Liver (tissue), 9 donors: Measurements from ENCODE around the gene TMEM18. TPM values are rescaled to one million over a fixed set of nuclear protein-coding genes. Genes with fewer than 3 reads are reported as not detected.
A peak's percentile ranks its signal among the peaks of the same experiment; 100 is the strongest.

Experiments
- DNase-seq: peaks from one replicate; pipeline ENCODE4 v3.0.0-alpha.2; 2017; ENCODE audit warnings: low spot score
- H3K27ac ChIP-seq, 2 donors: one replicate each; pipeline ENCODE4 v1.7.0; 2013; ENCODE audit warnings: inconsistent platforms in 2 of 2, low read length in 2 of 2, control low read depth in 1 of 2, low read depth in 1 of 2, mild to moderate bottlenecking in 1 of 2
- H3K27me3 ChIP-seq, 4 donors: one replicate each; pipeline versions ENCODE4 v1.6.1 to v1.7.0; 2013; ENCODE audit warnings: low read length in 3 of 4, inconsistent platforms in 1 of 4, mild to moderate bottlenecking in 1 of 4, moderate library complexity in 1 of 4; ENCODE audit not compliant: control insufficient read depth in 4 of 4, insufficient read depth in 4 of 4
- H3K36me3 ChIP-seq, 4 donors: one replicate each; pipeline versions ENCODE4 v1.6.1 to v1.7.0; 2013; ENCODE audit warnings: low read length in 3 of 4, mild to moderate bottlenecking in 3 of 4, low read depth in 1 of 4, moderate library complexity in 1 of 4; ENCODE audit not compliant: control insufficient read depth in 4 of 4, insufficient read depth in 3 of 4
- H3K4me1 ChIP-seq, 4 donors: one replicate each; pipeline versions ENCODE4 v1.6.1 to v1.7.0; 2013; ENCODE audit warnings: low read length in 3 of 4, mild to moderate bottlenecking in 3 of 4, moderate library complexity in 1 of 4; ENCODE audit not compliant: control insufficient read depth in 4 of 4, insufficient read depth in 4 of 4
- H3K4me3 ChIP-seq, 3 donors: one replicate each; pipeline versions ENCODE4 v1.6.1 to v1.7.0; 2013; ENCODE audit warnings: low read length in 3 of 3, control low read depth in 1 of 3, low read depth in 1 of 3, mild to moderate bottlenecking in 1 of 3
- H3K9ac ChIP-seq, 2 donors: one replicate each; pipeline ENCODE4 v1.7.0; 2013; ENCODE audit warnings: low read length in 2 of 2, mild to moderate bottlenecking in 2 of 2, moderate library complexity in 2 of 2, control low read depth in 1 of 2, low read depth in 1 of 2
- H3K9me3 ChIP-seq, 4 donors: one replicate each; pipeline versions ENCODE4 v1.6.1 to v1.7.0; 2013; ENCODE audit warnings: low read length in 3 of 4; ENCODE audit not compliant: control insufficient read depth in 4 of 4
- ATF3 ChIP-seq: IDR thresholded peaks from 2 replicates; pipeline ENCODE4 v1.6.1; 2016; ENCODE audit warnings: antibody characterized with exemption
- CTCF ChIP-seq: fragments of 150-350 bp; IDR thresholded peaks from 2 replicates; pipeline ENCODE4 v1.5.1; 2017; ENCODE audit warnings: improper control_type of control experiment, low read depth, low read length; ENCODE audit not compliant: missing input control
- FOXA2 ChIP-seq: IDR thresholded peaks from 2 replicates; pipeline ENCODE4 v1.6.1; 2016; ENCODE audit warnings: antibody characterized with exemption
- HNF4A ChIP-seq, 2 donors: conservative IDR thresholded peaks; 2 replicates each; pipeline ENCODE4 v1.6.1; 2016; ENCODE audit warnings: antibody characterized with exemption in 2 of 2, mild to moderate bottlenecking in 2 of 2
- JUND ChIP-seq, 2 donors: IDR thresholded peaks; 2 replicates each; pipeline ENCODE4 v1.6.1; 2016; ENCODE audit warnings: antibody characterized with exemption in 2 of 2
- MAX ChIP-seq: IDR thresholded peaks from 2 replicates; pipeline ENCODE4 v1.6.1; 2016; ENCODE audit warnings: antibody characterized with exemption
- NR2F2 ChIP-seq: IDR thresholded peaks from 2 replicates; pipeline ENCODE4 v1.6.1; 2016; ENCODE audit warnings: antibody characterized with exemption
- RAD21 ChIP-seq, 2 donors: IDR thresholded peaks; 2 replicates each; pipeline ENCODE4 v1.6.1; 2016; ENCODE audit warnings: antibody characterized with exemption in 2 of 2, mild to moderate bottlenecking in 2 of 2
- REST ChIP-seq: IDR thresholded peaks from 2 replicates; pipeline ENCODE4 v1.6.1; 2016; ENCODE audit warnings: antibody characterized with exemption, mild to moderate bottlenecking
- RXRA ChIP-seq, 2 donors: IDR thresholded peaks; 2 replicates each; pipeline ENCODE4 v1.6.1; 2017 to 2018; ENCODE audit warnings: antibody characterized with exemption in 2 of 2, mild to moderate bottlenecking in 1 of 2
- SP1 ChIP-seq: IDR thresholded peaks from 2 replicates; pipeline ENCODE4 v1.6.1; 2018; ENCODE audit warnings: antibody characterized with exemption, mild to moderate bottlenecking
- TAF1 ChIP-seq: conservative IDR thresholded peaks from 2 replicates; pipeline ENCODE4 v1.6.1; 2016; ENCODE audit warnings: antibody characterized with exemption, mild to moderate bottlenecking
- YY1 ChIP-seq: IDR thresholded peaks from 2 replicates; pipeline ENCODE4 v1.6.1; 2016; ENCODE audit warnings: antibody characterized with exemption, mild to moderate bottlenecking
- ZBTB33 ChIP-seq: IDR thresholded peaks from 2 replicates; pipeline ENCODE4 v1.6.1; 2016; ENCODE audit warnings: antibody characterized with exemption
- WGBS: extraction: QIAGEN DNeasy Blood & Tissue Kit; methylation state at CpG from one replicate; pipeline ENCODE4 v1.1.7; 2013; 5-methylcytosine and 5-hydroxymethylcytosine counted together
- polyA plus RNA-seq, 2 donors: library from polyadenylated mRNA; stranded (reverse) in 1 of 2; unstranded in 1 of 2; fragments of 200-250 nt in 1 of 2; fragments of >200 nt in 1 of 2; fragmentation: Nextera tagmentation in 1 of 2; extraction: Ambion mirVana in 1 of 2; gene quantifications; one replicate each; pipeline versions ENCODE4 v1.2.1 to v1.2.3, GENCODE V29; 2013 to 2015
- total RNA-seq, 2 donors: library from RNA; depleted of rRNA; stranded (reverse); fragments of >200 nt; gene quantifications; one replicate each; pipeline ENCODE4 v1.2.3, GENCODE V29; 2014
- donor health status: healthy.
- donor health status: healthy.
- donor health status: healthy.
- donor health status: healthy.
- donor health status: healthy.

The TMEM18 gene
- total RNA-seq (10 to 100 TPM in 1 of 2 donors, 1 to 10 TPM in 1; 8.4 to 10.9 TPM), polyA plus RNA-seq (10 to 100 TPM; 10.9 to 29.3 TPM)

- Histone ChIP-seq H3K4me3 (peak within 1 kb of the TSS; percentile 64 to 97 (median 87)), H3K9ac (peak within 1 kb of the TSS; percentile 67 to 96)
Observed at GRCh38 chr2:677056-677958, at the start of gene TMEM18. Gene TMEM18, minus strand, starts transcription at chr2:677406. Its CDS starts 61 bp downstream, at chr2:677345.

More at GRCh38 chr2:677056-677958, at the start of gene TMEM18:
- DNase-seq: no peak
- Histone ChIP-seq H3K36me3 (peaks cover 0 to 4% (median 3%) of the 10 kb centered on the region in 4 donors), H3K27ac (peak within 1 kb of the TSS; percentile 78 to 98), H3K27me3 (no peaks in the 10 kb centered on the region), H3K9me3 (peaks cover 0 to 3% (median 0%) of the 10 kb centered on the region in 4 donors), H3K4me1 (peaks cover 2 to 15% (median 8%) of the 10 kb centered on the region in 4 donors)
- peak; percentile 100 for TF ChIP-seq ZBTB33
- peak; percentile 92 for TF ChIP-seq TAF1
- no peak for TF ChIP-seq HNF4A (conservative IDR thresholded peaks at IDR 0.05)
- no peak for TF ChIP-seq CTCF
- peak; percentile 38 for TF ChIP-seq MAX
- peak; percentile 46 for TF ChIP-seq SP1
- peak; percentile 58 for TF ChIP-seq YY1
- peak; percentile 21 for TF ChIP-seq ATF3
- TF ChIP-seq RXRA (IDR thresholded peaks at IDR 0.05): peak; percentile 53 to 59
- TF ChIP-seq NR2F2: peak; percentile 71
- TF ChIP-seq FOXA2: no peak
- TF ChIP-seq REST: peak; percentile 82
- peak in 1 of 2 donors; percentile 43 for TF ChIP-seq RAD21 (IDR thresholded peaks at IDR 0.05)
- TF ChIP-seq JUND (IDR thresholded peaks at IDR 0.05): no peak
- under 1% methylated on average over 68 of the region's 68 CpGs for WGBS
